LNCaP clone FGC (cell line): ENCODE measurements around the gene HSBP1.

Source experiments
- DNase-seq: peaks from one replicate; pipeline ENCODE4 v3.0.0-alpha.2; 2011; ENCODE audit warnings: low read depth
- H3K4me3 ChIP-seq: 2 replicates; pipeline ENCODE4 v1.5.1; 2011; ENCODE audit warnings: mild to moderate bottlenecking, low read depth, low read length, control low read depth
- CTCF ChIP-seq: IDR thresholded peaks from 2 replicates; pipeline ENCODE4 v1.5.1; 2012; ENCODE audit warnings: mild to moderate bottlenecking; ENCODE audit not compliant: control insufficient read depth, insufficient read depth; ENCODE audit errors: extremely low read depth

The HSBP1 gene

GRCh38 chr16:83807710-83808572 is at the start of gene HSBP1:
HSBP1 (plus strand) TSS chr16:83807978; CDS start chr16:83808077, 99 bp downstream.
- no peak for TF ChIP-seq CTCF
- DNase-seq: peak; percentile 66
- H3K4me3 ChIP-seq: peak within 1 kb of the TSS; percentile 90

DNA sequence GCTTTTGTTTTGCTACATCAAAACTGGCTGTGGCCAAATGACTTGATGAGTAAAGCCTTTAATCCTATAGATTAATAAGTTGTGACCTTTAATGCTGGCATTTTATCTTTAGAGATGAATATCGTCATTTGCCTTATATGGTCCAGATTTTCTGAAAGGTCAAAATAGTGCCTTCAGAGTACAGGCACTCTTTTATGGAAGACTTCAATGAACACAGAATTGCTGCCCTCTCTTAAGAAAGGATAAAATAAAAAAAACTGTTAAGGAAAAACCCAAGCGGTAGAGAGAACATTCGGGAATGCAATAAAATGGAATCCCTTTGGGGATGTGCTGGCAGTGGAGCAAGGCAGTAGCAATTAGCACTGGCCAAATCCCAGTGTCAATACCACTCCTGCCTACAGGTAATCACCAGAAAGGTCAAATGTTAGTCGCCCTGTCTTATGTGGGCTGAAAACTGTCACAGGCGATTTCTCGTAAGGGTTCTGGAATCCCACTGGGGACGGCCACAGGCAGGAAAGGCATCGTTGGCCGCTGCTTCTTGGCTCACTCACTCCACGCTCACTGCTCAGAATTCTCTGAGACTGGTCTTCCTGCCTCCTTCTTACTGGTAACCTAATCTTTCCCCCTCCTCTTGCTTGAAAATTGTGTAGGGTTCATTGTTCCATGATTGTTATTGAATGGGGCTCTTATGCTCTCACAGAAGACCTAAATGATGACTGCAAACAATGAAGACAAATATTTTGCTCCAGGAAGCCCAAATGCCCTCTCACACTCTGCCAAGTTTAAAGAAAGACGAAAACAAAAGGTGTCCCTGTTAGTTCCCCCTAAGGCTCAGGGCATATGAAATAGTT is 45.4 kb upstream of the HSBP1 start:
- no peak overlapping the region for H3K4me3 ChIP-seq
- TF ChIP-seq CTCF: no peak
- DNase-seq: no peak

GRCh38 chr16:83762992-83763358 is 44.8 kb upstream of the HSBP1 start:
- no peak overlapping the region for H3K4me3 ChIP-seq
- TF ChIP-seq CTCF: no peak
- DNase-seq: no peak

DNA sequence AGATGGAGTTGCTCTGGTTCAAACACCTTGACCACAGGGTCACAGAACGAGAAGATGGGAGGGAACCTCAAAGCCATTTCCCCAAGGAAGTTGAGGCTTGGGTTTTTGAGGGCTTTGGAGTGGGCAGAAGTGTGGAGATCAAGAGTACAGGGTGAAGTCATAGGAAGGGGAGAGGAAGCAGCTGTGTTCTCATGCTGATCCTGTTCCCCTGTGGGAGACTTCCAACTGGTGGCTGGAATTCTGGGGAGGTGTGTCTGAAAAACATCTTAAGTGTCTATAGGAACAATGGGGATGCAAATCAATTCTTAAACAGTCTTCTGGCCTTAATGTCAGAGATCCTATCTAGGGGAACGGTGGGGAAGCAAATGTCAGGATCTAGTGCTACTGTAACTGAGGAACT is 38.8 kb upstream of the HSBP1 start:
- no peak for TF ChIP-seq CTCF
- no peak for DNase-seq
- H3K4me3 ChIP-seq: no peak overlapping the region

DNA sequence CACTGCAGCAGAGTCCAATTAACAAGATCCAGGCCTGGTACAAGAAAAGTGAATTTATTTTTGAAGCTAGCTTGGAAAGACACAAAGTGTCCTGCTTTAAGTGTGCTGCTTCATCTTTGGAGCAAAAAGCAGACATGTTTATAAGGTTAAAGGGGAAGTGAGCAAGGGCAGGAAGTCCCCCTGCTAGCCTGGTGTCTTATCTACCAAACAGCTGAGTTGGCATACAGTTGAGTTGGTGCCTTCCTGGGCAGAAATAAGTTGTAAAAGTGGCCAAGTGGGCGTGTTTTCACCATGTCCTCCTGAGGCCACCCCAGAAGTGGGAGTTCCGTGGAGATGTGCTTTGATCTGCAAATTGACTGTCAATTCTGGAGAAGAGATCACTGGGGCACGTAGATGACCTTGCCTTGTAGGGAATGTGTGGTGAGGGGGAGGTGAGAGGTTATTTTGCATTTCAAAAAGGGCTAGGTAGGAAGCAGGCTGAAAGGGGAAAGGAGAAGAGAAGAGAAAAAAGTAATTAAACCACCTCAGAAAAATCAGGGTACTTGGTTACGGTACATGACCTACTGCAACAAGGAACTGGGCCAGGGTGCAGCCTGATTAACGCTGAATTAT is 38.3 kb upstream of the HSBP1 start:
- DNase-seq: no peak
- no peak for TF ChIP-seq CTCF
- H3K4me3 ChIP-seq: no peak overlapping the region

- no peak for DNase-seq
- no peak for TF ChIP-seq CTCF
- H3K4me3 ChIP-seq: no peak overlapping the region
These were observed 36.4 kb upstream of the HSBP1 start for GRCh38 chr16:83771306-83771942.
